H1 (cell line): ENCODE measurements around the gene CFAP92. TPM values are rescaled to one million over a fixed set of nuclear protein-coding genes. Genes with fewer than 3 reads are reported as not detected.

Source experiments
- CTCF ChIA-PET: fragments of 300-600 bp; sonication (Branson Sonifier 250); formaldehyde crosslinking; loops from one replicate; lab custom pipeline; 2021; ENCODE audit not compliant: partially characterized antibody; lab: Charles Lee
- POLR2A ChIA-PET: fragments of 300-600 bp; sonication (Branson Sonifier 250); formaldehyde crosslinking; loops from one replicate; lab custom pipeline; 2021; ENCODE audit warnings: inconsistent platforms; ENCODE audit not compliant: partially characterized antibody; lab: Charles Lee
- DNase-seq, 2 experiments: peaks; one replicate each; pipeline versions ENCODE4 v3.0.0 to v3.0.0-alpha.2; 2010 to 2022; ENCODE audit warnings: low spot score in 2 of 2, low read depth in 1 of 2, mixed read lengths in 1 of 2
- FAIRE-seq: peaks from 2 replicates; lab custom pipeline; 2011; peaks lifted over from hg19 to GRCh38; lab: Jason Lieb, UNC
- H2AFZ ChIP-seq: 2 replicates; pipeline ENCODE4 v1.8.1; 2012; ENCODE audit warnings: low read length, inconsistent platforms
- H2AK5ac ChIP-seq: 2 replicates; pipeline ENCODE4 v1.6.1; 2013; ENCODE audit warnings: low read depth, low read length
- H2BK120ac ChIP-seq: replicated peaks from 2 replicates; pipeline ENCODE3; 2013; ENCODE audit warnings: low read depth, low read length, inconsistent platforms
- H2BK12ac ChIP-seq: 2 replicates; pipeline ENCODE4 v1.6.1; 2013; ENCODE audit warnings: low read depth, low read length
- H2BK15ac ChIP-seq: 2 replicates; pipeline ENCODE4 v1.6.1; 2013; ENCODE audit warnings: low read length
- H2BK20ac ChIP-seq: 2 replicates; pipeline ENCODE4 v1.6.1; 2013; ENCODE audit warnings: low read length
- H2BK5ac ChIP-seq: 2 replicates; pipeline ENCODE4 v1.6.1; 2013; ENCODE audit warnings: low read depth, low read length
- H3K14ac ChIP-seq: 2 replicates; pipeline ENCODE4 v1.6.1; 2013; ENCODE audit warnings: inconsistent platforms; ENCODE audit not compliant: insufficient read length
- H3K18ac ChIP-seq: 2 replicates; pipeline ENCODE4 v1.6.1; 2013; ENCODE audit warnings: low read length; ENCODE audit errors: extremely low read depth
- H3K23ac ChIP-seq: 2 replicates; pipeline ENCODE4 v1.6.1; 2013; ENCODE audit warnings: inconsistent platforms; ENCODE audit not compliant: insufficient read length
- H3K23me2 ChIP-seq: 2 replicates; pipeline ENCODE4 v1.6.1; 2013; ENCODE audit warnings: low read depth, low read length
- H3K27ac ChIP-seq: 2 replicates; pipeline ENCODE4 v1.6.1; 2011; ENCODE audit warnings: low read depth, low read length, inconsistent platforms
- H3K27me3 ChIP-seq, 4 experiments: replicated peaks in 1 of 4; 1 replicate in 1 of 4; 2 replicates in 3 of 4; pipeline versions ENCODE4 v1.6.1 to v1.8.1; 2011 to 2013; ENCODE audit warnings: low read length in 3 of 4, mild to moderate bottlenecking in 3 of 4, inconsistent platforms in 2 of 4, mixed read lengths in 2 of 4, moderate library complexity in 1 of 4; ENCODE audit not compliant: control insufficient read depth in 3 of 4, insufficient read depth in 3 of 4; ENCODE audit errors: extremely low read depth in 1 of 4
- H3K36me3 ChIP-seq, 4 experiments: 2 replicates each; pipeline versions ENCODE4 v1.6.1 to v1.8.1; 2011 to 2013; ENCODE audit warnings: mild to moderate bottlenecking in 4 of 4, low read length in 3 of 4, moderate library complexity in 2 of 4, control low read depth in 1 of 4, inconsistent platforms in 1 of 4; ENCODE audit not compliant: insufficient read depth in 4 of 4, control insufficient read depth in 2 of 4
- H3K4ac ChIP-seq: replicated peaks from 2 replicates; pipeline ENCODE3; 2013; ENCODE audit warnings: low read length, low read depth, mixed read lengths, inconsistent platforms; ENCODE audit not compliant: insufficient read length
- H3K4me1 ChIP-seq, 4 experiments: replicated peaks in 1 of 4; 1 replicate in 1 of 4; 2 replicates in 3 of 4; pipeline versions ENCODE4 v1.6.1 to v1.8.1; 2011 to 2013; ENCODE audit warnings: low read length in 3 of 4, inconsistent platforms in 2 of 4, mixed read lengths in 1 of 4; ENCODE audit not compliant: insufficient read depth in 4 of 4, control insufficient read depth in 3 of 4
- H3K4me2 ChIP-seq, 2 experiments: 2 replicates each; pipeline versions ENCODE4 v1.6.1 to v1.8.1; 2011 to 2013; ENCODE audit warnings: low read depth in 2 of 2, low read length in 2 of 2, control low read depth in 1 of 2, inconsistent platforms in 1 of 2, mild to moderate bottlenecking in 1 of 2; ENCODE audit not compliant: insufficient read depth in 1 of 2
- H3K4me3 ChIP-seq, 4 experiments: fragments of 200-600, 300-600 bp in 1 of 4; sonication (generic), shearing (Covaris generic), sonication (Bioruptor Twin) in 1 of 4; 2 replicates each; pipeline versions ENCODE4 v1.5.1 to v1.8.1; 2011 to 2016; ENCODE audit warnings: low read length in 4 of 4, low read depth in 3 of 4, control low read depth in 2 of 4, inconsistent platforms in 2 of 4, mild to moderate bottlenecking in 2 of 4, mixed read lengths in 1 of 4, moderate library complexity in 1 of 4; ENCODE audit not compliant: insufficient read depth in 2 of 4; ENCODE audit errors: extremely low read depth in 1 of 4
- H3K56ac ChIP-seq: replicated peaks from 2 replicates; pipeline ENCODE3; 2013; ENCODE audit warnings: low read depth, mild to moderate bottlenecking, mixed read lengths, low read length, inconsistent platforms; ENCODE audit not compliant: insufficient read length
- H3K79me1 ChIP-seq: 2 replicates; pipeline ENCODE4 v1.6.1; 2013; ENCODE audit warnings: low read depth, low read length, control low read depth
- H3K79me2 ChIP-seq, 2 experiments: 2 replicates each; pipeline versions ENCODE4 v1.6.1 to v1.8.1; 2012 to 2013; ENCODE audit warnings: low read length in 2 of 2, mild to moderate bottlenecking in 2 of 2, inconsistent platforms in 1 of 2; ENCODE audit not compliant: insufficient read depth in 2 of 2, control insufficient read depth in 1 of 2
- H3K9ac ChIP-seq, 4 experiments: replicated peaks in 1 of 4; 1 replicate in 1 of 4; 2 replicates in 3 of 4; pipeline versions ENCODE4 v1.6.1 to v1.8.1; 2011 to 2013; ENCODE audit warnings: low read depth in 3 of 4, low read length in 3 of 4, control low read depth in 2 of 4, mild to moderate bottlenecking in 2 of 4, moderate library complexity in 2 of 4, inconsistent platforms in 1 of 4; ENCODE audit errors: extremely low read depth in 1 of 4
- H3K9me3 ChIP-seq, 2 experiments: 2 replicates each; pipeline versions ENCODE4 v1.6.1 to v1.8.1; 2012 to 2013; ENCODE audit warnings: mild to moderate bottlenecking in 2 of 2, moderate library complexity in 2 of 2, control low read depth in 1 of 2, inconsistent platforms in 1 of 2, low read depth in 1 of 2, low read length in 1 of 2, mixed read lengths in 1 of 2; ENCODE audit not compliant: insufficient read depth in 2 of 2
- H4K20me1 ChIP-seq, 2 experiments: replicated peaks in 1 of 2; 2 replicates each; pipeline versions ENCODE3 to v1.8.1; 2011 to 2013; ENCODE audit warnings: inconsistent platforms in 2 of 2, low read length in 2 of 2, mild to moderate bottlenecking in 1 of 2; ENCODE audit not compliant: insufficient read depth in 2 of 2, control insufficient read depth in 1 of 2
- H4K5ac ChIP-seq: 2 replicates; pipeline ENCODE4 v1.6.1; 2013; ENCODE audit warnings: low read length, low read depth, mixed read lengths, inconsistent platforms; ENCODE audit not compliant: insufficient read length
- H4K8ac ChIP-seq: 2 replicates; pipeline ENCODE4 v1.8.0; 2013; ENCODE audit warnings: mild to moderate bottlenecking, moderate library complexity, low read length, inconsistent platforms; ENCODE audit not compliant: insufficient read depth; ENCODE audit errors: extremely low read depth
- H4K91ac ChIP-seq: replicated peaks from 2 replicates; pipeline ENCODE3; 2013; ENCODE audit warnings: low read length, mixed read lengths, inconsistent platforms; ENCODE audit not compliant: insufficient read length
- ASH2L ChIP-seq: fragments of 200-600, 300-600 bp; sonication (generic); IDR thresholded peaks from one replicate; pipeline ENCODE4 v1.7.1; 2017; ENCODE audit warnings: low read length
- BCL11A ChIP-seq, 2 experiments: IDR thresholded peaks; one replicate each; pipeline ENCODE4 v1.6.1; 2011; ENCODE audit warnings: low read depth in 2 of 2, low read length in 2 of 2, mild to moderate bottlenecking in 2 of 2
- RNF2 ChIP-seq: fragments of 200-900, 300-1000 bp; sonication (generic); IDR thresholded peaks from 2 replicates; pipeline ENCODE4 v1.7.1; 2016; ENCODE audit warnings: borderline replicate concordance, low read depth, mild to moderate bottlenecking, antibody characterized with exemption, low read length; ENCODE audit not compliant: poor library complexity, severe bottlenecking; ENCODE audit errors: missing control alignments
- SUZ12 ChIP-seq: fragments of 200-600 bp; sonication (generic); IDR thresholded peaks from 2 replicates; pipeline ENCODE4 v1.6.1; 2012; ENCODE audit warnings: mild to moderate bottlenecking, inconsistent platforms, low read length, moderate library complexity, mixed read lengths
- WGBS, 2 experiments: shearing (Covaris generic) in 1 of 2; methylation state at CpG; one replicate each; pipeline versions ENCODE4 v1.1.6 to v1.1.7; 2013 to 2015; ENCODE audit warnings: low lambda C conversion rate in 2 of 2, mixed read lengths in 2 of 2, inconsistent platforms in 1 of 2, low coverage in 1 of 2, missing lambda C conversion rate in 1 of 2; ENCODE audit not compliant: insufficient replicate concordance in 2 of 2, insufficient coverage in 1 of 2, insufficient read length in 1 of 2; ENCODE audit errors: extremely low coverage in 1 of 2, missing lambda C conversion rate in 1 of 2; 5-methylcytosine and 5-hydroxymethylcytosine counted together
- polyA plus RNA-seq, 7 experiments: library from polyadenylated mRNA; depleted of rRNA in 3 of 7; stranded (reverse) in 5 of 7; unstranded in 2 of 7; fragments of >200 nt in 5 of 7; fragments of 200-250 nt in 2 of 7; gene quantifications; 1 replicate in 5 of 7; 2 replicates in 1 of 7; 4 replicates in 1 of 7; pipeline versions ENCODE4 v1.2.1 to v1.2.3, GENCODE V29; 2011 to 2013; ENCODE audit warnings: missing spikeins in 2 of 7, mixed read lengths in 2 of 7
- total RNA-seq: library from RNA; stranded (reverse); fragmentation: NEBNext Ultra II Directional; extraction: Animal tissue kit (Norgen Biotek cat#: 25700); gene quantifications from 2 replicates; pipeline ENCODE4 v1.2.1, GENCODE V29; 2021

The CFAP92 gene
- total and polyA plus RNA-seq, 2 of the 8 experiments (the other 6 are each of a cell fraction or from before 2014, with no cell fraction given), result 0.77 to 2.0 TPM

DNA sequence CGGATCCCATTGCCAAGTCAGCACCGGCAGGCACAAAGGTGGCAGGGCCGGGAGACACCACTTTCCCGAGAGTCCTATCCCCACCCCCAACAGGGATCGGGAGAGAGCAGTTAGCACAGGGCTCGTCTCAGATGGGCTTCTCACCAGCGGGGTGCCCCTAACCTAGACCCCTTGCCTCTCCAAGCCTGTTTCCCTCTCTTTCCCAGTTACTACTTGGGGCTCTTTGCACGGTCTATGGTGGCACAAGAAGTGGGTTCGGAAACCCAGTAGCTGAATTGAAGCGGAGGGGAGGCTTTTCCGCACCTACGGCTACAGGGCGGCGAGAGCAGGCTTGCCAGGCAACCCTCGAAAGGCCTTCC lies 6.8 kb upstream of the CFAP92 start:
- peak overlapping the region; percentile 91 for H3K4me2 ChIP-seq
- WGBS, 2 experiments, result 9% methylated on average over 15 of the region's 15 CpGs; no CpG with 5 or more reads in 1 of the 2 experiments
- DNase-seq (no peak), FAIRE-seq (no peak)
- H2BK15ac ChIP-seq, result no peak overlapping the region; the same call in 1 of the 2 replicates
- H3K23ac ChIP-seq, result peak overlapping the region; percentile 70
- H3K9me3 ChIP-seq, result no peaks in the 10 kb centered on the region
- no peak overlapping the region for H4K5ac ChIP-seq
- H3K27ac ChIP-seq, result no peak overlapping the region
- H2AK5ac ChIP-seq, result no peak overlapping the region
- H3K27me3 ChIP-seq, result peaks cover 52 to 60% (median 55%) of the 10 kb centered on the region in 4 experiments
- no peak overlapping the region for H4K91ac ChIP-seq
- no peaks in the 10 kb centered on the region for H3K79me1 ChIP-seq
- H3K79me2 ChIP-seq, result no peaks in the 10 kb centered on the region
- peaks cover 2 to 9% of the 10 kb centered on the region in 2 experiments for H4K20me1 ChIP-seq
- H3K18ac ChIP-seq, result no peak overlapping the region
- no peak overlapping the region for H3K14ac ChIP-seq
- H2BK5ac ChIP-seq, result no peak overlapping the region
- peak overlapping the region; percentile 65; the same call in 1 of the 2 replicates for H2AFZ ChIP-seq
- no peak overlapping the region for H3K9ac ChIP-seq
- peaks cover 21% of the 10 kb centered on the region; the same call in 1 of the 2 replicates for H3K23me2 ChIP-seq
- peaks cover 7 to 21% (median 15%) of the 10 kb centered on the region in 4 experiments for H3K4me1 ChIP-seq
- H2BK20ac ChIP-seq, result no peak overlapping the region
- CTCF ChIA-PET, result interaction anchor here (1.1 to 6.0 kb wide), 5 partner anchors 15 to 382 kb away, joined by 3 to 40 read pairs (median 6); no protein-coding TSS in a partner anchor
- no peak overlapping the region for H2BK12ac ChIP-seq
- POLR2A ChIA-PET, result interaction anchor here (0.5 to 4.4 kb wide), 3 partner anchors 12 to 306 kb away, joined by 3 to 13 read pairs (median 3); no protein-coding TSS in a partner anchor
- no peak overlapping the region; the same call in 1 of the 2 replicates for H4K8ac ChIP-seq
- H2BK120ac ChIP-seq, result no peak overlapping the region
- H3K56ac ChIP-seq, result peak overlapping the region; percentile 30
- no peak overlapping the region for H3K4ac ChIP-seq
- TF ChIP-seq RNF2, result peak; percentile 32
- peak; percentile 62 for TF ChIP-seq ASH2L
- no peak for TF ChIP-seq BCL11A (IDR thresholded peaks at IDR 0.05; ENCODE audit: low read depth in 2 of 2, low read length in 2 of 2)
- peak; percentile 13; the same call in 1 of the 2 replicates for TF ChIP-seq SUZ12
- TF ChIP-seq, all 59 proteins: peak for 3
- Histone ChIP-seq H3K36me3 (peaks cover 0 to 13% (median 0%) of the 10 kb centered on the region in 4 experiments; a peak in 1 of 8 replicates), H3K4me3 (peak overlapping the region; percentile 44 to 67 (median 60))
